HFFc6 (cell line): ENCODE results near the gene GPR107. TPM values are rescaled to one million over a fixed set of nuclear protein-coding genes. Genes with fewer than 3 reads are reported as not detected.
A peak's percentile ranks its signal among the peaks of the same experiment; 100 is the strongest.

Source experiments
- DNase-seq: peaks from one replicate; pipeline ENCODE4 v3.0.0-alpha.2; 2018
- H3K27ac Mint-ChIP-seq: 2 replicates; pipeline ENCODE4 v1.8.0; 2020; ENCODE audit warnings: mild to moderate bottlenecking, mixed read lengths
- H3K27me3 Mint-ChIP-seq: 2 replicates; pipeline ENCODE4 v1.8.0; 2021; ENCODE audit warnings: mild to moderate bottlenecking, moderate library complexity, mixed read lengths; ENCODE audit not compliant: insufficient read depth
- H3K36me3 Mint-ChIP-seq: 2 replicates; pipeline ENCODE4 v1.8.0; 2021; ENCODE audit warnings: low read depth, mixed read lengths
- H3K4me1 Mint-ChIP-seq: 2 replicates; pipeline ENCODE4 v1.8.0; 2020; ENCODE audit warnings: low read depth, mixed read lengths
- H3K4me3 Mint-ChIP-seq: 2 replicates; pipeline ENCODE4 v1.8.0; 2020; ENCODE audit warnings: mild to moderate bottlenecking, moderate library complexity, mixed read lengths
- H3K9me3 Mint-ChIP-seq: 2 replicates; pipeline ENCODE4 v1.8.0; 2020; ENCODE audit warnings: mild to moderate bottlenecking, mixed read lengths
- total RNA-seq, 6 experiments: library from RNA; stranded (reverse); fragmentation: NEBNext Ultra II Directional; extraction: Animal tissue kit (Norgen Biotek cat#: 25700); gene quantifications; 2 replicates in 1 of 6; 3 replicates in 5 of 6; pipeline ENCODE4 v1.2.3, GENCODE V29; 2021
- TF ChIP-seq, protein P1 (sequence below): fragments of 200-600 bp; sonication (generic); IDR thresholded peaks from 2 replicates; pipeline ENCODE4 v1.5.0; 2021; ENCODE audit warnings: antibody characterized with exemption, mild to moderate bottlenecking

Gene GPR107
- total RNA-seq, 6 experiments from 2014 or later, result 44.9 to 51.2 (median 48.5) TPM

DNA sequence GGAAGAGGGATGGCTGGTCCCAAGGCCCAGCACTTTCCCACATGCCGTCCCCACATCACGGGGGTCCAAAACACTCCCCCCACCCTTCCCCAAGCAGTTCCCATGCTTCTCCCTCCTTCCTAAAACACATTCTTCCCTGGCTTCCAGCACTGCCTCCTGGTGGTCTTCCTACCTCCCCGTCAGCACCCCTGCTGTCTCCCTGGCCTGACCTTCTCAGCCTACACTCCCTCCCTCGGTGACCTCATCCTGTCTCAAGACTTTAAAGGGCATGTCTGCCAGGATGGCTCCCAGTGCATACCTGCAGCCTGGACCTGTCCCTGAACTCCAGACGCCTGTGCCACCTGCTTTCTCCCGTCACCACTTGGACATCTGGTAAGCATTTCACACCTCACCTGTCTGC lies 114.2 kb downstream of the GPR107 start:
- Mint-ChIP-seq H3K27ac (no peak overlapping the region), H3K4me3 (no peak overlapping the region), H3K36me3 (no peaks in the 10 kb centered on the region), H3K9me3 (no peaks in the 10 kb centered on the region), H3K27me3 (peaks cover 5% of the 10 kb centered on the region), H3K4me1 (peaks cover 11% of the 10 kb centered on the region; the same call in 1 of the 2 replicates)
- DNase-seq, result no peak
- TF ChIP-seq, protein P1, sequence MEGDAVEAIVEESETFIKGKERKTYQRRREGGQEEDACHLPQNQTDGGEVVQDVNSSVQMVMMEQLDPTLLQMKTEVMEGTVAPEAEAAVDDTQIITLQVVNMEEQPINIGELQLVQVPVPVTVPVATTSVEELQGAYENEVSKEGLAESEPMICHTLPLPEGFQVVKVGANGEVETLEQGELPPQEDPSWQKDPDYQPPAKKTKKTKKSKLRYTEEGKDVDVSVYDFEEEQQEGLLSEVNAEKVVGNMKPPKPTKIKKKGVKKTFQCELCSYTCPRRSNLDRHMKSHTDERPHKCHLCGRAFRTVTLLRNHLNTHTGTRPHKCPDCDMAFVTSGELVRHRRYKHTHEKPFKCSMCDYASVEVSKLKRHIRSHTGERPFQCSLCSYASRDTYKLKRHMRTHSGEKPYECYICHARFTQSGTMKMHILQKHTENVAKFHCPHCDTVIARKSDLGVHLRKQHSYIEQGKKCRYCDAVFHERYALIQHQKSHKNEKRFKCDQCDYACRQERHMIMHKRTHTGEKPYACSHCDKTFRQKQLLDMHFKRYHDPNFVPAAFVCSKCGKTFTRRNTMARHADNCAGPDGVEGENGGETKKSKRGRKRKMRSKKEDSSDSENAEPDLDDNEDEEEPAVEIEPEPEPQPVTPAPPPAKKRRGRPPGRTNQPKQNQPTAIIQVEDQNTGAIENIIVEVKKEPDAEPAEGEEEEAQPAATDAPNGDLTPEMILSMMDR, result peak; percentile 41; the same call in 1 of the 2 replicates

DNA sequence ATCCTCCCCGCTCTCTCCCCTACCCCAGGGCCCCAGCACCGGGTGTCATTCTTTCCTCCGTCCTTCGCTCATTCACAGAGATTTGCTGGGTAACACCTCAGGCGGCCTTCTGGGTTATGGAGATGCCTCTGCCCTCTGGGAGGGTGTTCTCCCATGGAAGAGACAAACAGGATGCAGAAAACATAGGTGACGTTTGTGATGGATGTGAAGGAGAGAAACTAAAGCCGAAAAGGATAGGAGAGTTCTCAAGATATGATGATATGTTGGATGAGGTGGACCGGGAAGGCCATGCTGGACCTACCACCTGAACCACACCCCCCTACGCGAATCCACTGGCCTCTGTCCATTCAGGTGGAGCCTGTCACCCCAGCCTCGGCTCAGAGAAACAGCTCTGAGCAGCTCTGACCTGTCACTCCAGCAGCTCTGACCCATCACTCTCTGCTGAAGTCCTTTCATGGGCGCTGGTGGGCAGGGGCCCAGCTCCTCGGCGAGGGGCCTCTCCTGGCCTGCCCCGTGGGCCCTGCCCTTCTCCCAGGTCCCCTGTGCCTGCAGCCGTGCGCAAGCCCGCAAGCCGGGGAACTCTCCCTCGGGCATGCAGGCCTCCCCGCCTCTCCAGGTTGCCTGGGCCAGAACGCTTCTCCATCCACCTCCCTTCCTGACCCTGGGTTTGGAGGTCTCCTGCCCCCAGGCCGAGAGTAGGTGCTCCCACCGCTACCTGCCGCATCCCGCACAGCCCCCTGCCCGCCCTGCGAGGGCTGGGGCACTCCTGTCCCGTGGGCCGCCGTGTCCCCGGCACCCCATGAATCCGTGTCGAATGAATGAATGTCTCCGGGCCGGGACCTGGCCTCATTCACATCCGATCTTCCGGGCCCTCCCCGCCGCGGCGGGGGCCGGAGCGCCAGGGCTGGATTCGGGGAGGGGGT lies 117.8 kb downstream of the GPR107 start:
- Mint-ChIP-seq H3K36me3 (peaks cover 8% of the 10 kb centered on the region; the same call in 1 of the 2 replicates), H3K27ac (peak overlapping the region; percentile 59), H3K27me3 (peaks cover 2% of the 10 kb centered on the region; the same call in 1 of the 2 replicates), H3K4me3 (peak overlapping the region; percentile 75), H3K9me3 (no peaks in the 10 kb centered on the region), H3K4me1 (peaks cover 24% of the 10 kb centered on the region)
- TF ChIP-seq, protein P1, result no peak
- no peak for DNase-seq

DNA sequence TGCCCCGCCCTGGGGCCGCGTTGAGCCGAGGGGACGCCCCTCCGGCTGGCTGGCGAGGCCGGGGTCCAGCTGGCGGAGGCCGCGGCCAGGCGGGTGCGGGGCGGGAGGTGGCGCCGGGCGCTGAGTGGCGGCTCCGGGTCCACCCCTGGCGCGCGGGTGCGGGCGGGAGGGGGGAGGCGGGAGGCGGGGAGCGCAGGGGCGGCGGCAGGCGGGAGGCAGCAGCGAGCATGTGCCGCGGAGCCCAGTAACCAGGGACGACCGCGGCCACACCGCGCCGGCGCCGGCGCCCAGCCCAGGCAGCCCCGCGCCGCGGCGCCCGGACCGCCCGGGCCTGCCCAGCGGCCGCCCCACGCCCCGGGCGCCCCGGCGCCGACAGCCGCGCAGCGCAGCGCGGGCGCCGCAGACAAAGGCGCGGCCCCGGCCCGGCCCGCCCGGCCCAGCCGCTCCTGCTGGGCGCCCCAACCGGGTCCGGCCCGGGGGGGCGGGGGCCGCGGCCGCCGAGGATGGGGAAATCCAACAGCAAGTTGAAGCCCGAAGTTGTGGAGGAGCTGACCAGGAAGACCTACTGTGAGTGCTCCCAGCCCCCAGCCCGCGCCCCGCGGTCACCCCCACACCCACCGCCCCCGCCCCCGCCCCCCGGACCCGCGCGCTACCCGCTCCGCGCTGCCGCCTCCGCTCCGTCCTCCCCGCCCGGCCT lies 118.6 kb downstream of the GPR107 start, which contains the start of gene NCS1:
Gene NCS1 (plus strand): TSS at position 244 of the 697 bp plus-strand sequence. CDS start 260 bp downstream, at position 504.
- H3K27me3 Mint-ChIP-seq, result peaks cover 2% of the 10 kb centered on the region; the same call in 1 of the 2 replicates
- H3K36me3 Mint-ChIP-seq, result peaks cover 8% of the 10 kb centered on the region; the same call in 1 of the 2 replicates
- TF ChIP-seq, protein P1, result no peak
- DNase-seq, result peak; percentile 59
- H3K9me3 Mint-ChIP-seq, result no peaks in the 10 kb centered on the region
- peaks cover 19% of the 10 kb centered on the region for H3K4me1 Mint-ChIP-seq
- peak within 1 kb of the TSS; percentile 67 for H3K27ac Mint-ChIP-seq
- peak within 1 kb of the TSS; percentile 92 for H3K4me3 Mint-ChIP-seq

- DNase-seq, result peak; percentile 8
- TF ChIP-seq, protein P1, result peak; percentile 57
- Mint-ChIP-seq H3K9me3 (no peaks in the 10 kb centered on the region), H3K4me1 (peaks cover 19% of the 10 kb centered on the region), H3K27me3 (peaks cover 2% of the 10 kb centered on the region; the same call in 1 of the 2 replicates), H3K27ac (peak overlapping the region; percentile 67), H3K4me3 (peak overlapping the region; percentile 92), H3K36me3 (peaks cover 8% of the 10 kb centered on the region; the same call in 1 of the 2 replicates)
These were observed 119.4 kb downstream of the GPR107 start for GRCh38 chr9:130172858-130173665.

DNA sequence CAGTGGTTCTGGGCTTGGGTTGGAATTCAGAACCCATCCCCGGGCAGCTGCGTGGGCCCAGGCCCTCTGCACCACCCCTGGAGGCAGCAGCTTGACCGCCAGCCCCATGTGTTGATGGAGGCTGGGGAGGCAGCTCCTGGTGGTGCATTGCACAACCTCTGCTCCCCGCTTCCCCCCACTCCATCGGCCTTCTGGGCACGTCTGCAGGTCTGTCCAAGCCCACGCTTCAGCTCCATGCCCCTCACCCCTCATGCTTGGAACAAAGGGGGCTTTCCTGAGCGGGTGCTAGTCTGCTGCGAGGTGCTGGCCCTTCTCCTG lies 119.9 kb downstream of the GPR107 start:
- no peak for DNase-seq
- H3K4me3 Mint-ChIP-seq, result peak overlapping the region; percentile 92
- no peaks in the 10 kb centered on the region for H3K9me3 Mint-ChIP-seq

More for the DNA sequence above, 119.9 kb downstream of the GPR107 start:
- peaks cover 2% of the 10 kb centered on the region; the same call in 1 of the 2 replicates for H3K27me3 Mint-ChIP-seq
- TF ChIP-seq, protein P1, result no peak; the same call in 1 of the 2 replicates
- peaks cover 24% of the 10 kb centered on the region for H3K4me1 Mint-ChIP-seq
- peaks cover 8% of the 10 kb centered on the region; the same call in 1 of the 2 replicates for H3K36me3 Mint-ChIP-seq
- H3K27ac Mint-ChIP-seq, result peak overlapping the region; percentile 67; the same call in 1 of the 2 replicates
